MCF 10A (cell line): Measurements from ENCODE around the gene ARFGAP3. TPM values are rescaled to one million over a fixed set of nuclear protein-coding genes. Genes with fewer than 3 reads are reported as not detected.

Experiments
- BruUV-seq: library from RNA; stranded (reverse); fragments of 400-500 nt; replicated peaks from 2 replicates; lab custom pipeline; 2021; lab: Mats Ljungman, UMichigan
- CTCF ChIA-PET: fragments of 300-600 bp; sonication (Branson Sonifier 250); formaldehyde crosslinking; extraction: SDS; loops from one replicate; lab custom pipeline; 2021; ENCODE audit warnings: antibody characterized with exemption, inconsistent platforms; lab: Yijun Ruan, JAX
- POLR2A ChIA-PET: fragments of 300-600, 350-650 bp; sonication (Branson Sonifier 250); formaldehyde crosslinking; extraction: SDS; loops from one replicate; lab custom pipeline; 2020; ENCODE audit warnings: antibody characterized with exemption, inconsistent platforms; lab: Yijun Ruan, JAX
- DNase-seq: peaks from one replicate; pipeline ENCODE4 v3.0.0-alpha.2; 2018; ENCODE audit not compliant: unreplicated experiment
- H3K27ac Mint-ChIP-seq: one replicate; pipeline ENCODE4 v1.8.0; 2022; ENCODE audit warnings: mild to moderate bottlenecking, low read depth, mixed read lengths; ENCODE audit not compliant: unreplicated experiment
- H3K27me3 Mint-ChIP-seq: one replicate; pipeline ENCODE4 v1.8.0; 2022; ENCODE audit warnings: mixed read lengths; ENCODE audit not compliant: insufficient read depth, unreplicated experiment
- H3K36me3 Mint-ChIP-seq: one replicate; pipeline ENCODE4 v1.8.0; 2022; ENCODE audit warnings: mild to moderate bottlenecking, moderate library complexity, mixed read lengths; ENCODE audit not compliant: insufficient read depth, unreplicated experiment
- H3K4me1 Mint-ChIP-seq: one replicate; pipeline ENCODE4 v1.8.0; 2022; ENCODE audit warnings: mixed read lengths; ENCODE audit not compliant: insufficient read depth, unreplicated experiment
- H3K4me3 Mint-ChIP-seq: one replicate; pipeline ENCODE4 v1.8.0; 2022; ENCODE audit warnings: mild to moderate bottlenecking, moderate library complexity, mixed read lengths; ENCODE audit not compliant: unreplicated experiment
- H3K9me3 Mint-ChIP-seq: one replicate; pipeline ENCODE4 v1.8.0; 2022; ENCODE audit warnings: mixed read lengths; ENCODE audit not compliant: unreplicated experiment
- intact Hi-C: fragments of 100-400 bp; cut with micrococcal nuclease; formaldehyde crosslinking; loops from 2 replicates; pipeline ENCODE4 v1.14.1; 2022
- total RNA-seq: library from RNA; stranded (reverse); gene quantifications from 2 replicates; pipeline ENCODE4 v1.2.3, GENCODE V29; 2022
- TF ChIP-seq, protein P1 (sequence below): fragments of 200-600 bp; IDR thresholded peaks from one replicate; pipeline ENCODE4 v1.8.0; 2022; ENCODE audit warnings: antibody characterized with exemption, mild to moderate bottlenecking; ENCODE audit not compliant: unreplicated experiment

ARFGAP3 gene
- total RNA-seq, 1 experiment from 2014 or later = 67.1 TPM

DNA sequence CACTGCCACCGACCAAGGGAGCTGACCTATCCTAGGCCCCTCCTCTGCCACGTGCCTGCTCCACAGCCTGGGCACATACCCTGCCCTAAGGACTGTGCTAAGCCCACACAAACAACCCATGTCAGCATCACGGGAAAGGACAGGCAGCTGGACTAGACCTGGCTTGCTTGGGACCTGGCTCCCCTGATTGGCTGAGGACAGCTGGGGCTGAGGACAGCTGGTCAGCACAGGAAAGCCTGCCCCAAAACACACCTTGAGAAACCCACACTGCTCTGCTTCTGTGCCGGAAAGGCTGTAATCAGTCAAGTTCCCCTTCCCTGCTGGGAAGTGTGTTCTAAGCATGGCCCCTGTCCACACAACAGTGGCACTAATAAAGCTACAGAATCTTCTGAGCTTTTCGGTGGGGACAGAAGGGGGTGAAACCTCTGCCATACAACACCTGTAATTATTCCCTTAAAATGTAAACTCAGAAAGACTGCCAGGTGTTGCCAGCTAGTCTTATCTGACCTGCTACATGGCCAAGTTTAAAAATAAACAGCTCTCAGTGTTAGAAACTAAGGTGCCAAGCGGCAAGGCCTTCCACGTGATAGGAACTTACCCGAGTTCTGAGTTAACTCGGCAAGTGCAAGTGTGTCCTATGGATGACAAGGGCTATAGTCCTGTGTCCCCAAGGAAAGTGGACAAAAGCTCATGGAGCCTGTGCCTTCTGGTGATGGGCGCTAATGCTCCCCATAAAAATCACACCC, 35.7 kb upstream of the ARFGAP3 start:
- no peaks in the 10 kb centered on the region for H3K27me3 Mint-ChIP-seq
- no peak overlapping the region for H3K4me3 Mint-ChIP-seq
- H3K36me3 Mint-ChIP-seq = peaks cover 56% of the 10 kb centered on the region
- intact Hi-C loops = no loop called here
- DNase-seq = no peak
- ChIA-PET CTCF (interaction anchor here (0.5 to 1.1 kb wide), 2 partner anchors 9 to 194 kb away, joined by 3 read pairs; no protein-coding TSS in a partner anchor), POLR2A (interaction anchor here (1.1 to 1.8 kb wide), 2 partner anchors 10 to 13 kb away, joined by 3 read pairs; no protein-coding TSS in a partner anchor)
- no peaks in the 10 kb centered on the region for H3K9me3 Mint-ChIP-seq
- TF ChIP-seq, protein P1, sequence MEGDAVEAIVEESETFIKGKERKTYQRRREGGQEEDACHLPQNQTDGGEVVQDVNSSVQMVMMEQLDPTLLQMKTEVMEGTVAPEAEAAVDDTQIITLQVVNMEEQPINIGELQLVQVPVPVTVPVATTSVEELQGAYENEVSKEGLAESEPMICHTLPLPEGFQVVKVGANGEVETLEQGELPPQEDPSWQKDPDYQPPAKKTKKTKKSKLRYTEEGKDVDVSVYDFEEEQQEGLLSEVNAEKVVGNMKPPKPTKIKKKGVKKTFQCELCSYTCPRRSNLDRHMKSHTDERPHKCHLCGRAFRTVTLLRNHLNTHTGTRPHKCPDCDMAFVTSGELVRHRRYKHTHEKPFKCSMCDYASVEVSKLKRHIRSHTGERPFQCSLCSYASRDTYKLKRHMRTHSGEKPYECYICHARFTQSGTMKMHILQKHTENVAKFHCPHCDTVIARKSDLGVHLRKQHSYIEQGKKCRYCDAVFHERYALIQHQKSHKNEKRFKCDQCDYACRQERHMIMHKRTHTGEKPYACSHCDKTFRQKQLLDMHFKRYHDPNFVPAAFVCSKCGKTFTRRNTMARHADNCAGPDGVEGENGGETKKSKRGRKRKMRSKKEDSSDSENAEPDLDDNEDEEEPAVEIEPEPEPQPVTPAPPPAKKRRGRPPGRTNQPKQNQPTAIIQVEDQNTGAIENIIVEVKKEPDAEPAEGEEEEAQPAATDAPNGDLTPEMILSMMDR = no peak
- no TSS peak for BruUV-seq
- peaks cover 16% of the 10 kb centered on the region for H3K4me1 Mint-ChIP-seq
- H3K27ac Mint-ChIP-seq = no peak overlapping the region

DNA sequence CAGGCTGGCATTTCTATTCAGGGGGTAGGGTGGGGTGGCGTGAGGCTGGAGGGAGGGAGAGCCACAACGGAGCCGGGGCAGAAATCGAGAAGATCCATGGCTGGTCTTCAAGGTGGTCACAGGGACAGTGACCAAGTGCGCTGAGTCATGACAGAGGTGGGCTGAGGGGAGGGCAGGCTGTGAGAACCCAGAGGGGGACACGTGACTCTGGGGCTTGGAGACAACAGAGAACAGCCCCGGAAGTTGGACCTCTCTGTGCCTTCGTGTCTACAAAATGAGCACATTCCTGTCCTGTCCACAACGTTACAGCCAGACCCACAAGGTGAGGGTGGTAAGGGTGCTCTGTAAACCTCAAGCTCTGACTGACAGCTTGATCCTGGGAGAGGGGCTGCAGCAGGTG, 35.1 kb upstream of the ARFGAP3 start:
- peaks cover 52% of the 10 kb centered on the region for H3K36me3 Mint-ChIP-seq
- DNase-seq = no peak
- no TSS peak for BruUV-seq
- H3K27me3 Mint-ChIP-seq = no peaks in the 10 kb centered on the region
- no peak overlapping the region for H3K4me3 Mint-ChIP-seq
- intact Hi-C loops = no loop called here
- no peaks in the 10 kb centered on the region for H3K9me3 Mint-ChIP-seq
- TF ChIP-seq, protein P1 = no peak
- peaks cover 16% of the 10 kb centered on the region for H3K4me1 Mint-ChIP-seq
- ChIA-PET CTCF (interaction anchor here (1.1 kb wide), 1 partner anchor 9 kb away, joined by 3 read pairs; no protein-coding TSS in a partner anchor), POLR2A (interaction anchor here (1.8 kb wide), 1 partner anchor 10 kb away, joined by 3 read pairs; no protein-coding TSS in a partner anchor)
- no peak overlapping the region for H3K27ac Mint-ChIP-seq

DNA sequence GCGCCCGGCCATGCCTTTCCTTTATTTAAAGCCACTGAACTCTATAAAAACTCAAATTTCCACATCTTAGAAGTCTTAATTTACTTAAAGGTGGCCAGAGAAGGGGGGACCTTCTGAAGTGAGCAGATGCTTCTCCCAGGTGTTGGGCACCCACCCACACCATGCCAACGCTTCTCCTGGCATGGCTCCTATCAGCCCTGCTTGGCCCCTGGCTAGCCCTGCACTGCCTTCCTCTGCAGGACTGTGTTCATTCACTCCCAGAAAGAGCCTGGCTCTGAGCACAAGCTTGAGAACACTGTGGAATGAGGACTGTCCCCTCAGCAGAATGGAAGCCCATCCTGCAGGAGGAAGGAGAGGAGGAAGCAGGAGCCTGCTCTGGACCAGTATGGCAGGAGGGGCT, 34.6 kb upstream of the ARFGAP3 start:
- H3K27me3 Mint-ChIP-seq = no peaks in the 10 kb centered on the region
- CTCF ChIA-PET = no interaction called here

DNA sequence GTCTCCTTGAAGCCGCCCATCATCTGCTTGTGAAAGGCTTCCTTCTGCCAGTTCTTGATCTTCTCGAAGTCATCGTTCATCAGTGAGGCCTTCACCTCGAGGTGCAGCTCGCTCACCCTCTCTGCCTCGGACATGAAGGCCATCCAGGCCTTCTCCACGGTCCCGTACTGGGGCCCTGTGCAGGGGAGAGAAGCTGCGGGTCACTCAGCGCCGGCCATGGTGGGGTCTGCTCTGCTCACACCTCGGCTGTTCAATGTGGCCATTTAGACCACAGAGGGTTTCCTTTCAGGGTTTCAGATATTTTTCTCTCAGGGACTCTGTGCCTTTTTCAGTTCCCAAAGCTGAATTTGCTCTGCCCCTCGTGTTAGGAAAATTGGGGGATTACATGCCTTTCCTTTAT, 33.9 kb upstream of the ARFGAP3 start:
- Mint-ChIP-seq H3K4me1 (peaks cover 16% of the 10 kb centered on the region), H3K27ac (no peak overlapping the region), H3K27me3 (no peaks in the 10 kb centered on the region), H3K9me3 (no peaks in the 10 kb centered on the region), H3K4me3 (no peak overlapping the region), H3K36me3 (peaks cover 42% of the 10 kb centered on the region)
- POLR2A ChIA-PET = interaction anchor here (0.5 kb wide), 1 partner anchor 51 kb away, joined by 3 read pairs; no protein-coding TSS in a partner anchor
- no peak for DNase-seq
- CTCF ChIA-PET = interaction anchor here (0.6 kb wide), 2 partner anchors 66 to 1171 kb away, joined by 3 to 4 read pairs; no protein-coding TSS in a partner anchor
- TF ChIP-seq, protein P1 = no peak
- BruUV-seq = no TSS peak
- intact Hi-C loops = no loop called here

More for the DNA sequence above, 34.6 kb upstream of the ARFGAP3 start:
- peaks cover 16% of the 10 kb centered on the region for H3K4me1 Mint-ChIP-seq
- intact Hi-C loops = no loop called here
- no TSS peak for BruUV-seq
- no peak for DNase-seq
- TF ChIP-seq, protein P1 = no peak
- H3K36me3 Mint-ChIP-seq = peaks cover 49% of the 10 kb centered on the region
- H3K9me3 Mint-ChIP-seq = no peaks in the 10 kb centered on the region
- no peak overlapping the region for H3K27ac Mint-ChIP-seq
- H3K4me3 Mint-ChIP-seq = no peak overlapping the region
- POLR2A ChIA-PET = interaction anchor here (1.8 kb wide), 1 partner anchor 9 kb away, joined by 3 read pairs; no protein-coding TSS in a partner anchor
